ENCODE measurements around the gene MT4. TPM values are rescaled to one million over a fixed set of nuclear protein-coding genes. Genes with fewer than 3 reads are reported as not detected.

Gene MT4
- total RNA-seq, 1 experiment from 2014 or later, result not detected

DNA sequence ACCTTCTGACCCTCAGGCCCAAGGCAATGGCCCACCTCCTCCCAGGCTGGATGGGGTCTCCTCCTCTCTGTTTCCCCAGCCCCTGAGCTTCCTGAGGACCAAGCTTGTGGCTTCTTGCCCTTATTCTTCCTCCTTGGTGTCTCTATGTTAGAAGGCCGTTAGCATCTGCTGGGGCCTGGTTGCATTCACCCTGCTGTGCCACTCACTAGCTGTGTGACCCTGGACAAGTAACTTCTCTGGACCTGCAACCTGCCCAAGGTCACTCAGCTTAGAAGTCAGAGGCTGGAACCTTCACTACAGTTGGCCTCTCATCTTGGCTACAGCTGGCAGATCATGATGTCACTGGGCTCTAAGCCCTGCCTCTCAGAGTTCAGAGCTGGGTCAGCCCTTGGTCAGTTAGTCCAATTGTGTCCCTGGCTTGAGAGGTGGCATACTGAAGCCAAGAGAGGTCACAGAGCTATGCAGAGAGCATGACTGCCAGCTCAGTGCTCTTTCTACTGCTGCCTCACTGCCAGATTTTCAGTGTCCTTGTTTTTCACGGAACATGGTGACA is 46.5 kb downstream of the MT4 start:
- in situ Hi-C loops (cut with HindIII; ENCODE audit: low pct_unique_long_range_greater_than_20kb, low sequenced_read_pairs), result no loop called here
- peak; percentile 89 for DNase-seq (ENCODE audit: low read depth)

DNA sequence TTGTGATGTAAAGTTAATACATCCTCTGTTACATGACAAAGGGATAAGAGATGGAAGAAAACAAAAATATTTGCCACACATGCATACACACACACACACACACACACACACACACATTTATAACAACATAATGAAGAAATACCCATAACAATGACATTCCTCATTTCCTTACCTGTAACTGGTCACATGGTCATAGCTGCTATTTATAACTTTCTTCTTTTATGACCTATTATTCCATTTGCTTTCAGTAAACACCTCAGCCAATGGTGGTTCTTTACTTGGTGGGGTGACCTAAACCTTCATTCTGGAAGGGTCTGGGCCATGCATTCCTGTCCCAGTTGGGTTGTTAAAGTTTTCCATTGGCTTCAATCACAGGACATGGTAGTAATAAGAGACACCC is 48.8 kb downstream of the MT4 start:
- no peak for DNase-seq (ENCODE audit: low read depth)
- in situ Hi-C loops (cut with HindIII; ENCODE audit: low pct_unique_long_range_greater_than_20kb, low sequenced_read_pairs), result no loop called here

DNA sequence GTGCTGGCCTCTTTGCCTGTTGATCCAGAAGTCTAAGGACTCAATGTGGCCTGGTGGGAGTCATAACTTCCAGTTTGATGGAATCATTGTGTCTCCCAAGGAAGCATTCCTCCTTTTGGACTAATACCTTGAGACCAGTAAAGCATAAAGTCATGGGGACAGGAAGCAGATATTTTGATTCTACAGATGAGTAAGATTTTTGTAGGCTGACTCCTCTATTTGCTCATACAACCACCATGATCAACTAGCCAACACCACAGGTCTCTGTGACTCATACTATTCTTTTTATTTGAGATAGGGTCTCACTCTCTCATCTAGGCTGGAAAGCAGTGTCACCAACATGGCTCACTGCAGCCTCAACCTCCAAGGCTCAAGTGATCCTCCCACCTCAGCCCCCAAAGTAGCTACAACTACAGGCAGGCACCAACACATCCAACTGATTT is 49.7 kb downstream of the MT4 start:
- peak; percentile 82 for DNase-seq (ENCODE audit: low read depth)
- in situ Hi-C loops (cut with HindIII; ENCODE audit: low pct_unique_long_range_greater_than_20kb, low sequenced_read_pairs), result no loop called here

DNA sequence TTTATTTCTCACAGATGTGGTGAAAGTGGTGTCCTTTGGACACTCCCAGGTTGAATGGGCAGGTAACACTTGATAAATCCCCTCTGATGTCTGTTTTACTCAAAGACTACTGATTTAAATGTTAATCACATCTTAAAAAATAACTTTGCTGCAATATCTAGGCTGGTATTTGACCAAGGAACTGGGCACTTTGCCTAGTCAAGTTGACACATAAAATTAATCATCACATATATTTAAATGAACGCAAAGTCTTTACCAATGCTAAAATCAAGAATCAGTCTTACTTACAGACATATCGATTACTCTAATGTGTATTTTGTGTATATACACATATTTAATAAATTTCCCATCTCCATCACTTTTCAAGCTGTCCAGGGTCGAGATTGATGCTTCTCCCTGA is 50.5 kb downstream of the MT4 start:
- no peak for DNase-seq (ENCODE audit: low read depth)
- in situ Hi-C loops (cut with HindIII; ENCODE audit: low pct_unique_long_range_greater_than_20kb, low sequenced_read_pairs), result no loop called here

DNA sequence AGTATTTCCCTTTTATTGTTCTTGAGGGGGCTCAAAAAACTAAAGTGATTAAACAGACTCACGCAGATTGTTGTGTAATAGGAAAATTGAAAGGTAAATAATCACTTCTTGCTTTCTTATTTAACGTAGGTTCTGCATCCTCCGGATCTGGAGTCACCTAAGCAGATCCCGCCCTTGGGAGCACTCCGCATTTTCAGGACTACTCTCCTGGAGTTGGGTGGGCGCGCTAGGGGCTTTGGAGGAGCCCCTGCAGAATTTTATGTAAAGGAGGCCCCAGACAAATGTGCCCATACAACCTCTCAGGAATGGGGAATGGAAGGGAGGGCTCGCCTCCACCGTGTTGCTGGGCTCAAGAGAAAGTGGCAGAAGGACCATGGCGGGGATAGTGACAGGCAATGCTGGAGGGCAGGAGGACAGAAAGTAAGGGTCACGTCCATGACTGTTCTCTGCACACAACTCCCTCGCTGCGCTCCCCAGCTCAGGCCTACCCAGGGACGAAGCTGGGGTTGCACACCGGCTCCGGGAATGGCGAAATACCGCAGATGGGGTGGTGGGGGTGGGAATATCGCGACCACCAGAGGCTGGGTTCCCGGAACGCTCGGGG is 51.8 kb downstream of the MT4 start:
- in situ Hi-C loops (cut with HindIII; ENCODE audit: low pct_unique_long_range_greater_than_20kb, low sequenced_read_pairs), result no loop called here
- no peak for DNase-seq (ENCODE audit: low read depth)

DNA sequence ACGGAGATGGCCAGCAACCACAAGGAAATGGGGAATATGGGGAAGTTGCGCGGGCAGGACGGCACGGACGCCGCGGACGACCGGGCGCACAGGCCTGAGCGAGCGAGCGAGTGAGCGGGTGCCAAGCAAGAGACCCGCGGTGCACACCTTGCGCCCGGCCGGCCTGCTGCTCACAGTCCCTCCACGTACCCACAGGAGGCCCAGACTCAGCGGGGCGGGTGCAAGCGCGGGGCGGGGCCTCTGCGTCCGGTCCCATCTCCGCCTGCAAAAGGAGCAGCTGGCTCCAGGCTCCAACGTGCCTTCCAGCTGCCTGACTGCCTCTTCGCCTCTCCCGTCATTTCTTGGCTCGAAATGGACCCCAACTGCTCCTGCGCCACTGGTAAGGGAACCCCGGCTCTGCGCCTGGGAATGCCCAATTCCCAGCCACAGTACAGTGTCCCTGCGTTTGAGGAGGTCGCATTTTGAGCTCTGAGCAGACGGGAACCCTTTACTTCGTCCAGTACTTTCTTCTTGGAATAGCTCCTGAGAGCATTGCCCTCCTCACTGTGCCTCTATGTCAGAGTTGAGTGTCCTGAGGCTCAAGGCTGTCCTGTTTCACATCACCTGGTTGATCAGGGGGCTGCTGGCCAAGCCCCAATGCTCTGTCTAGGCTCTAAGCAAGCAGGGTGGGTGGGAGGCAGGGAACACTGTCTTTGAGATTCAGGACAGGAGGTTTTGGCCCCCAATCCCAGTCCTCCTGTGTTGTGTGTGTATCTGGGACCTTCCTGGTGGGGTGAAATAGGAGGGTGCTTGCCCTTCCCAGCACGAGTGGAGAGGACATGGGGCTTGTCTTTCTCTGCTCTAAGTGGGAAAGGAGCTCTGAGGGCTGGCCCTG is 52.6 kb downstream of the MT4 start:
- peak; percentile 60 for DNase-seq (ENCODE audit: low read depth)
- in situ Hi-C loops (cut with HindIII; ENCODE audit: low pct_unique_long_range_greater_than_20kb, low sequenced_read_pairs), result no loop called here

DNA sequence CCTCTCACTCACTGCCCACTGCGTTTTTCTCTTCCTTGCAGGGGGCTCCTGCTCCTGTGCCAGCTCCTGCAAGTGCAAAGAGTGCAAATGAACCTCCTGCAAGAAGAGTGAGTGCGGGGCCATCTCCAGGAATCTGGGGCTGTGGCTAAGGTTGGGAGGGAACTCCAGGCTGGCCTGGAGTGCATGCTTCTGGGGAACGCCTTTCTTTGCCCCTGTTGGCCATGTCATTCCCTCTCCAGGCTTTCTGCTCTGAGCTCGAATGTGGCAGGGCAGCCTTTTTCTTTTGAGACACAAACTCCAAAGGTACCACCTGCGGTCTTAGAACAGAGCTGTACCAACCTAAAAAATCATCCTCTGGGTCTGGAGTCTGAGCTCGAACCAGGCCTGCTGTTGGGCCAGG is 53.3 kb downstream of the MT4 start:
- in situ Hi-C loops (cut with HindIII; ENCODE audit: low pct_unique_long_range_greater_than_20kb, low sequenced_read_pairs), result no loop called here

More for the DNA sequence above, 53.3 kb downstream of the MT4 start:
- DNase-seq (ENCODE audit: low read depth), result no peak

Other genes starting within 250 kb of the MT4 start
- gene AMFR, start 139.5 kb upstream of the MT4 start, total RNA-seq (2014; rRNA removed; shearing (Covaris generic); ENCODE audit: low replicate concordance), result 109 TPM in 2 replicates
- gene NUDT21, start 113.7 kb upstream of the MT4 start, total RNA-seq (2014; rRNA removed; shearing (Covaris generic); ENCODE audit: low replicate concordance), result 68.5 and 95.5 TPM in 2 replicates
- gene OGFOD1, start 113.5 kb upstream of the MT4 start, total RNA-seq (2014; rRNA removed; shearing (Covaris generic); ENCODE audit: low replicate concordance), result 38.4 and 58.4 TPM in 2 replicates
- 33.6 and 62.2 TPM in 2 replicates for gene BBS2, start 45.0 kb upstream of the MT4 start, total RNA-seq (2014; rRNA removed; shearing (Covaris generic); ENCODE audit: low replicate concordance)
- gene MT3, start 24.5 kb downstream of the MT4 start, total RNA-seq (2014; rRNA removed; shearing (Covaris generic); ENCODE audit: low replicate concordance), result not detected in 2 replicates
- gene MT2A, start 43.5 kb downstream of the MT4 start, total RNA-seq (2014; rRNA removed; shearing (Covaris generic); ENCODE audit: low replicate concordance), result 149 and 195 TPM in 2 replicates
- gene MT1E, start 60.7 kb downstream of the MT4 start, total RNA-seq (2014; rRNA removed; shearing (Covaris generic); ENCODE audit: low replicate concordance), result not detected in 2 replicates
- not detected in 2 replicates for gene MT1M, start 67.6 kb downstream of the MT4 start, total RNA-seq (2014; rRNA removed; shearing (Covaris generic); ENCODE audit: low replicate concordance)
- not detected in 2 replicates for gene MT1A, start 73.6 kb downstream of the MT4 start, total RNA-seq (2014; rRNA removed; shearing (Covaris generic); ENCODE audit: low replicate concordance)
- not detected in 2 replicates for gene MT1B, start 86.8 kb downstream of the MT4 start, total RNA-seq (2014; rRNA removed; shearing (Covaris generic); ENCODE audit: low replicate concordance)
- gene MT1F, start 92.9 kb downstream of the MT4 start, total RNA-seq (2014; rRNA removed; shearing (Covaris generic); ENCODE audit: low replicate concordance), result 17.6 TPM in 1 of 2 replicates, not detected in the other
- gene MT1G, start 103.0 kb downstream of the MT4 start, total RNA-seq (2014; rRNA removed; shearing (Covaris generic); ENCODE audit: low replicate concordance), result not detected in 2 replicates
- gene MT1H, start 104.7 kb downstream of the MT4 start, total RNA-seq (2014; rRNA removed; shearing (Covaris generic); ENCODE audit: low replicate concordance), result not detected in 2 replicates
- gene MT1X, start 117.4 kb downstream of the MT4 start, total RNA-seq (2014; rRNA removed; shearing (Covaris generic); ENCODE audit: low replicate concordance), result 141 and 168 TPM in 2 replicates
- 46.4 and 57.5 TPM in 2 replicates for gene NUP93, start 165.1 kb downstream of the MT4 start, total RNA-seq (2014; rRNA removed; shearing (Covaris generic); ENCODE audit: low replicate concordance)

All from Caki2 (cell line).